ENCODE results near the gene ABCB6.

- TF ChIP-seq POLR2A (IDR thresholded peaks at IDR 0.05), result no peak
- TF ChIP-seq CTCF (IDR thresholded peaks at IDR 0.05), result no peak
- no peak for TF ChIP-seq POLR2AphosphoS5 (IDR thresholded peaks at IDR 0.05; ENCODE audit: insufficient read depth in 1 of 2, low read depth in 1 of 2)
Measured at GRCh38 chr2:219179601-219180465, 38.9 kb downstream of the ABCB6 start.

Data from vagina (tissue), 2 donors.